Mesangial cell (primary cell): ENCODE data around the gene POTEI. TPM values are rescaled to one million over a fixed set of nuclear protein-coding genes. Genes with fewer than 3 reads are reported as not detected.

ENCODE experiments used
- total RNA-seq: library from RNA; depleted of rRNA; stranded (reverse); fragments of >200 nt; gene quantifications from 2 replicates; pipeline ENCODE4 v1.2.3, GENCODE V29; 2015

POTEI gene
- total RNA-seq = not detected in 2 replicates

DNA sequence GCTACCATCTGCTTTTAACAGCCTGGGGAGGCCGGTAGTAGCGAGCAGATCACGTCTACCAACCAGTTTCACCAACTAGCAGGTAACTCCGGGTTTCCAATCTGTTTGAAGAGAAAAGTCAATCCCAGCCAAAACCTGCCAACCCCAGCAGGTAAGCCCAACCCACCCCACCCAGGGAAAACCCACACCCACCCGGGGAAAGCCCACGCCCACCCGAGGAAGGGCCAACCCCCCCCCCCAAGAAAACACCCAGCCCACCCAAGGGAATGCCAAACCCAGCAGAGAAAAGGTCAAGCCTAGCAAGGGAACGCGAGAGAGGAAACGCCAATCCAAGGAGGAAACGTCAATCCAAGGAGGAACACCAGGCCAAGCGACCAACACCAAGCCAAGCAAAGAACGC, at the start of gene POTEI:
POTEI (minus strand) TSS at position 101 of the 400 bp plus-strand sequence; CDS start at position 8, 93 bp downstream.

GRCh38 chr2:130520992-130521391, 11.9 kb upstream of the POTEI start, which contains the start of gene CFC1B:
Gene CFC1B (plus strand): TSS chr2:130521222. CDS start chr2:130521485, 263 bp downstream.

Other genes starting within 250 kb of the POTEI start
- 84.6 and 133 TPM in 2 replicates for gene IMP4, start 166.4 kb downstream of the POTEI start, total RNA-seq
- 26.7 and 30.7 TPM in 2 replicates for gene PTPN18, start 153.3 kb downstream of the POTEI start, total RNA-seq
- not detected in 2 replicates for gene CFC1B, start 11.9 kb upstream of the POTEI start, total RNA-seq
- not detected in 2 replicates for gene CFC1, start 90.2 kb upstream of the POTEI start, total RNA-seq
- gene POTEJ, start 102.1 kb upstream of the POTEI start, total RNA-seq = not detected in 2 replicates
- gene GPR148, start 219.7 kb upstream of the POTEI start, total RNA-seq = not detected in 2 replicates
- gene AMER3, start 246.2 kb upstream of the POTEI start, total RNA-seq = not detected in 2 replicates